DMS53 (cell line): Measurements from ENCODE around the gene ZNF727.
"Not testable (repeated sequence)": the region's sequence is repeated elsewhere in the genome, so short reads cannot be mapped to it uniquely, and the experiment has no call there.

Experiments
- DNase-seq: peaks from one replicate; lab custom pipeline; 2025; lab: John Stamatoyannopoulos, UW

The ZNF727 gene

DNA sequence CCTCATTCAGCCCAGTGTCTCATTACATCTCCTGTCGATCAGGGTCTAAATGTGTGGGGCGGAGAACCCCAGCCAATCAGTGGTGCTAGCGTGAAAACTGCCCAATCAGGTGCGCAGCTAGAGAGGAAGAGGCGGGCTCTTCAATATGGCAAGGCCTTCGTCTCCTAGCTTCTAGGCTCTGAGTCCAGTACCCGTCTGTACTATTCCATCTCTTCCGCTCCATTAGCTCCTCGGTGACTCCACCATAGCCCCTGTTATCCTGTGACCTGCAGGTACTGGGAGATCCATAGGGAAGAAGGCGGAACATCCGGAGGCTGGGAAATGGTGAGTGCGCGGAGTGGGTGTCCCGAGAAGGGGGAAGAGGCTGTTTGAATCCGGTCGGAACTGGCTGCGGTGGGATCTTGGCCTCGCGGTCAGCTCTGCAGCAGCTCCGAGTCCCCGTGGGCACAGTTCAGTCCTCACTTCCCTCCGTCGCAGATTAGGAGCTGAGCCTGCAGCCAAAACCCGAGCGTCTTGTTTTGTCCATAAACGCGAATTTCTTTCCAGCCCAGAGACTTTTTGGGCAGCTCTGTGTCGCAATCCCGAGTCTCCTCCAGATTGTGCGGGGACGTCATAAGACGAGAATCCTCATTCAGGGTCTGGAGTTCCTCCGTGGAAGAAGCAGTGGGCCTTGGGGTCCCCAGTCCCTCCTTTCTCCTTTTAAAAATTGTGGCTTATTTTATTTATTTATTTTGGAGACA lies at the start of gene ZNF727:
TSS of gene ZNF727 (plus strand) at position 134 of the 740 bp plus-strand sequence. CDS start at position 322, 188 bp downstream.
- peak; percentile 32 for DNase-seq

DNA sequence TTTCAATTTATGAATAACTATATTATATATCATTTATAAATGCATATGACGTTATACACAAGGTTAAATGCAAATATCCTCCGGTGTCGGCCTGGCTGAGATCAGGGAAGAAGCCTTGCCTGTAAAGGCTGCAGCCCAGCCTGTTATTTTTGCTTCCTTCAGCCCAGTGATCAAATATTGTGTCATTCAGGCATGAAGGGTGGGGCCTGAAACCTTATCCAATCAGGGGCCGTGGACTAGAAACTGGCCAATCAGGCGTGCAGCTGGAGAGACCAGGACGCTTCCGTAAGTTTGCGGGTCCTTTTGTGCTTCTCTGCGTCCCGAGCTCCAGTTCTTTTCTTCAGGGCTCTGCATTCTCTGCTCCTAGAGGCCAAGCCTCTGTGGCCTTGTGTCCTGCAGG lies 46.7 kb upstream of the ZNF727 start, which contains the start of gene ZNF722:
TSS of gene ZNF722 (plus strand) at position 301 of the 400 bp plus-strand sequence. CDS start 113 bp downstream, outside the sequence.
- peak; percentile 5 for DNase-seq

DNA sequence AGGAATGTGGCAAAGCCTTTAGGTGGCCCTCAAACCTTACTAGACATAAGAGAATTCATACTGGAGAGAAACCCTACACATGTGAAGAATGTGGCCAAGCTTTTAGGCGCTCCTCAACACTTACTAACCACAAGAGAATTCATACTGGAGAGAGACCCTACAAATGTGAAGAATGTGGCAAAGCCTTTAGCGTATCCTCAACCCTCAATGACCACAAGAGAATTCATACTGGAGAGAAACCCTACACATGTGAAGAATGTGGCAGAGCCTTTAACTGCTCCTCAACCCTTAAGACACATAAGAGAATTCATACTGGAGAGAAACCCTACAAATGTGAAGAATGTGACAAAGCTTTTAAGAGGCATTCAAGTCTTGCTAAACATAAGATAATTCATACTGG lies 29.7 kb upstream of the ZNF727 start:
- DNase-seq, result not testable (repeated sequence)

DNA sequence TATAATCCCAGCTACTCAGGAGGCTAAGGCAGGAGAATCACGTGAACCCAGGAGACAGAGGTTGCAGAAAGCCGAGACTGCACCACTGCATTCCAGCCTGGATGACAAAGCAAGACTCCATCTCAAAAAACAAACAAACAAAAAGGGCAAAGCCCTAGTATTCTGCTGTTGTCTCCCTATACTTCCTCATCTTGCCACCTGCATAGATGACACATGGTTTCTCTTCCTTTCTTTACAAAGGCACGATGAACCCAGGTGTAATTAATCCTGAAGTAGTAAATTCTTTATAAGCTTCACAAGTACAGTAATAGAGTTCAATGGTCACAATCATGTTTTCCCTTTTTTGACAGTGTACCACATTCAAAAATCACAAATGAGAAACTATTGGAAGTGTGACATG lies 9.8 kb upstream of the ZNF727 start:
- DNase-seq, result no peak

DNA sequence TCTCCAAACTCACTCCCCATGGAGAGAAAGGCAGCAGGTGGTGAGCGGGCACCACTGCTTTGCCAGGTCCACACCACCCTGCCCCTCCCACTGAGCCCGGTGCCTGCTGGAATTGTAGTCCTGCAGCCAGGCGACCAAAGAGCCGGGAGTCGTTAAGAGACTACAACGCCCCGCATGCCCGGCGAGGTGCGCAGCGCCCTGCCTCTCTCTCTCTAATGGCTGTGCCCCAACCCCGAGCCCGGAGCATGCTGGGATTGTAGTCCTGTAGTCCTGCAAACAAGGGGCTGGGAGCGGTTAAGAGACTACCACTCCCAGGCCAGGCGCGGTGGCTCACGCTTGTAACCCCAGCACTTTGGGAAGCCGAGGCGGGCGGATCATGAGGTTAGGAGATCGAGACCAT lies 8.1 kb upstream of the ZNF727 start:
- peak; percentile 13 for DNase-seq

DNA sequence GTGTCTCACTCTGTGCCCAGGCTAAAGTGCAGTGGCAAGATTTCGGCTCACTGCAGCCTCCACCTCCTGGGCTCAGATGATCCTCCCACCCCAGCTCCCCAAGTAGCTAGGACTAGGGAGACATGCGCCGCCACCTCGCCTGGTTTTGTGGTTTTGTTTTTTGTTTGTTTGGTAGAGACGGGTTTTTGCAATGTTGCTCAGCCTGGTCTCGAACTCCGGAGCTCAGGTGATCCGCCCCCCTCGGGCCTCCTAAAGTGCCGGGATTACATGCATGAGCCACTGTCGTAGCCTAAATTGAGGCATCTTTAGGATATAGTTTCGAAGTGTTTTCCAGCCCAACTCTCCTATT lies 781 bp downstream of the ZNF727 start:
- DNase-seq, result no peak

DNA sequence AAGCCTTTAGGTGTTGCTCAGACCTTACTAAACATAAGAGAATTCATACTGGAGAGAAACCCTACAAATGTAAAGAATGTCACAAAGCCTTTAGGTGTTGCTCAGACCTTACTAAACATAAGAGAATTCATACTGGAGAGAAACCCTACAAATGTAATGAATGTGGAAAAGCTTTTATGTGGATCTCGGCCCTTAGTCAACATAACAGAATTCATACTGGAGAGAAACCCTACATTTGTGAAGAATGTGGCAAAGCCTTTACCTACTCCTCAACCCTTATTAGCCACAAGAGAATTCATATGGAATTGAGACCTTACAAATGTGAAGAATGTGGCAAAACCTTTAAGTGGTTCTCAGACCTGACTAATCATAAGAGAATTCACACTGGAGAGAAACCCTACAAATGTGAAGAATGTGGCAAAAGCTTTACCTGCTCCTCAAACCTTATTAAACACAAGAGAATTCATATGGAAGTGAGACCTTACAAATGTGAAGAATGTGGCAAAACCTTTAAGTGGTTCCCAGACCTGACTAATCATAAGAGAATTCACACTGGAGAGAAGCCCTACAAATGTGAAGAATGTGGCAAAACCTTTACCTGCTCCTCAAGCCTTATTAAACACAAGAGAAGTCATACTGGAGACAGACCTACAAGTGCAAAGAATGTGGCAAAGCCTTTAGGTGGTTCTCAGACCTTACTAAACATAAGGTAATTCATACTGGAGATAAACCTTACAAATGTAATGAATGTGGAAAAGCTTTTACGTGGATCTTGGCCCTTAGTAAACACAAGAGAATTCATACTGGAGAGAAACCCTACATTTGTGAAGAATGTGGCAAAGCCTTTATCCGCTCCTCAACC lies 32.8 kb downstream of the ZNF727 start:
- not testable (repeated sequence) for DNase-seq

DNA sequence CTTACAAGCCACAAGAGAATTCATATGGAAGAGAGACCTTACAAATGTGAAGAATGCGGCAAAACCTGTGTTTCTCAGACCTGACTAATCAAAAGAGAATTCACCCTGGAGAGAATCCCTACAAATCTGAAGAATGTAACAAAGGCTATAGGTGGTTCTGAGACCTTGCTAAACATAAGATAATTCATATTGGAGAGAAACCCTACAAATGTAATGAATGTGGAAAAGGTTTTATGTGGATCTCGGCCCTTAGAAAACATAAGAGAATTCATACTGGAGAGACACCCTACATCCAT lies 33.4 kb downstream of the ZNF727 start:
- no peak for DNase-seq

DNA sequence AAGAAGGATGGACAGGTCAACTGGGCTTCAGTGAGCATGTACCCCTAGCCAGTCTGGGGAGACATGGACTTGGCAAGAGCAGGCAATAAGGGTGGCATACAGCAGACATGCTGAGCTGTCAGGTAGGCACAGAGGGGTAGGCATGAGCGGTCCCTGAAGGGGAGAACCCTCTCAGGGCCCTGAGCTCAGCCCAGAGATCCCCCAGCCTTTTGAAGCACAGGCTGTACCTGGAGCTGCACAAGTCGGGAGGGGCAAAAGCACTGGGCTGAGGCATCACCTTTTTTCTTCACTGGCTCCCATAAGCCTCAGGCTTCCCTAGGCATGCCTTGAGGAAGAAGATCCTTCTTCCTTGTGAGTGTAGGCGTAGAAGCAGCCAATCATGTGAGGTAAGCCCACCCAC lies 42.3 kb downstream of the ZNF727 start:
- no peak for DNase-seq

DNA sequence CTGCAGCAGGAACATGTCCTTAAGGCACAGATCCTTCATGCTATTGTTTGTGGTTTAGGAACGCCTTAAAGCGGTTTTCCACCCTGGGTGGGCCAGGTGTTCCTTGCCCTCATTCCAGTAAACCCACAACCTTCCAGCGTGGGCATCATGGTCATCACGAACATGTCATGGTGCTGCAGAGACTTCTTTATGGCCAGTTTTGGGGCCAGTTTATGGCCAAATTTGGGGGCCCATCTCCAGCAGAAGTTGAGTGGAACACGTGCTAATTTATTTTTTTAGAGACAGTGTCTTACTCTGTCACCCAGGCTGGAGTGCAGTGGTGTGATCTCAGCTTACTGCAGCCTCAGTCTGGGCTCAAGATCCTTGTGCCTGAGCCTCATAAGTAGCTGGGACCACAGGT lies 43.6 kb downstream of the ZNF727 start:
- DNase-seq, result not testable (repeated sequence)
